Myocyte (in vitro differentiated cells): Measurements from ENCODE around the gene LSM7. TPM values are rescaled to one million over a fixed set of nuclear protein-coding genes. Genes with fewer than 3 reads are reported as not detected.
A peak's percentile ranks its signal among the peaks of the same experiment; 100 is the strongest.

ENCODE experiments used
- DNase-seq: peaks from one replicate; pipeline ENCODE4 v3.0.0-alpha.2; 2012; ENCODE audit warnings: low read depth
- total RNA-seq: library from RNA; depleted of rRNA; stranded (reverse); fragments of >200 nt; gene quantifications from 2 replicates; pipeline ENCODE4 v1.2.3, GENCODE V29; 2014

LSM7 gene
- total RNA-seq, 1 donor from 2014 or later = 226 TPM

DNA sequence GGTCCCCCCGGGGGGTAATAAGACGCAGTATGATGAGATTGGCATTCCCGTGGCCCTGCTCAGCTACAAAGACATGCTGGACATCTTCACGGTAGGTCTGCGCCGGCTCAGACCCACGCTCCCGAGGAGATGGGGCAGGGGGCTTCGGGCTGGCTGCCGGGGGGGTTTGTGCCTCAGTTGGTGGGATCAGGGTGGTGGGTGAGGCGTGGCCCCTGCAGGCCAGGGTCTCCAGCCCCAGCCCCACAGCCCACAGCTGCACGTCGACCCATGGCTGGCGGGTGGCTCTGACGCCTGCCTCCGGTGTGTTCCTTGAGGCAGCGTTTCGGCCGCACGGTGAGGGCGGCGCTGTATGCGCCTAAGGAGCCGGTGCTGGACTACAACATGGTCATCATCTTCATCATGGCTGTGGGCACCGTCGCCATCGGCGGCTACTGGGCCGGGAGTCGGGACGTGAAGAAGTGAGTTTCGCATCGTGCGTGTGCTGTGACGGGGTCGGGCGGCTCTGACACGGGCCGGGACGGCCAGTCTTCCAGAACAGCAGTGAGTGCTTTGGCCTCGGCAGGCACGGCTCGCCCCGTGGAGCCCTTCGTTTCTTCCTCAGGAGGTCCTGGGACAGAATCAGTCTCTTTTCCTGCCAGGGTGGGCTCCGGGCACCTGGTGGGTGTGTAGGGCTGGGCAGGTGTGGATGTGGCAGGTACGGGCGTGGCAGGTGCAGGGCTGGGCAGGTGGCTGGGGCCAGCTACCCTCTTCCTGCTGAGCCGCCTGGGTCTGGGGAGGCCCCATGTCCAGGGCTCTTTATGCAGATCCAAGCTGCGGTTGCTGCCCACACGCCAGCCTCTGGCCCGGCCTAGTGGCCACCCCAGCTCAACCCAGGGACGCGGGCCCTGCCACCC, 10.6 kb upstream of the LSM7 start:
- DNase-seq = no peak

DNA sequence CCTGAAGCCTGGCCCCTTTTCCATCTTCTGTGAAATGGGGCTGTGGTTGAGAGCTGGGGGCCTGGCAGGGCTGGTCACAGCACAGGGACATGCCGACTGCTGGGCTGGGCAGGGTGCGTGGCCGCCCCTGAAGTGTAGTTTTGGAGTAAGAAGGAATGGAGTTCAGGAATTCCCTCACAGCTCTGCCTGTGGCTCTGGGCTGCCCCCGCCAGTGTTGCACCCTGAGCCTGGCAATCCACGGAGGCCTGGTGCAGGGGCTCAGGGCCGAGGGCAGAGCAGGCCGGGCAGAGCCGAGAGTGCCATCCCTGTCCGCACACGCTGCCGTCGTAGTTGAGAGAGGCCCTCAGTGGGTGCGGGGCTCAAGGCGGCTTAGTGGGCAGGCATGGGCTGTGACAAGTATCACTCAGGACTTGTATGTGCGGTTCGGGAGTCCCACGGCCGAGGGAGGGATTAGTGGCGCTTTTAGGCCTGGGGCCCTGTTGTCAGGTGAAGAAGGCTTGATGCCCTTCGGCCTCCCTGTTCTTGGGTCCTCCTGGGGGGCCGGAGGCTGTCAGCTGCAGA, 9.7 kb upstream of the LSM7 start:
- DNase-seq = no peak

GRCh38 chr19:2337329-2337707, 8.9 kb upstream of the LSM7 start:
- DNase-seq = no peak

- DNase-seq = no peak
Measured at GRCh38 chr19:2336528-2337328, 8.3 kb upstream of the LSM7 start.

DNA sequence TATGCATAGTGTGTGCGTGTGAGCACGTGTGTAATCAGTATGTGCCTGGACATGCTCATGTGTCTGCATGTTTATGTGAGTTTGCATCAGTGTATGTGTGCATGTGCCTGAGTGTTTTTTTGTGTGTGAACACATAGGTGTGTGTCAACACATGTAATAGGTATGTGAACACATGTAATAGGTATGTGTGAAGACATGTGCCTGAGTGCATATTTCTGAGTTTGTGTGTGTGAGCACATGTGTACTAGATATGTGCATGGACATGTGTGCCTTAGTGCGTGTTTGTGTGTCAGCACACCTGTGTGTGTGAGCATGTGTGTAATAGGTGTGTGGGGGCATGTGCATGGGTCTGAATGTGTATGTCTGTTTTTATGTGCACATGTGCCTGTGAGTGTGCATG, 7.5 kb upstream of the LSM7 start:
- no peak for DNase-seq

GRCh38 chr19:2334986-2335846, 6.8 kb upstream of the LSM7 start:
- no peak for DNase-seq

GRCh38 chr19:2334426-2334825, 6.0 kb upstream of the LSM7 start:
- no peak for DNase-seq

- DNase-seq = no peak
Measured at GRCh38 chr19:2333807-2334211, 5.4 kb upstream of the LSM7 start.

GRCh38 chr19:2333027-2333806, 4.8 kb upstream of the LSM7 start:
- DNase-seq = peak; percentile 76

DNA sequence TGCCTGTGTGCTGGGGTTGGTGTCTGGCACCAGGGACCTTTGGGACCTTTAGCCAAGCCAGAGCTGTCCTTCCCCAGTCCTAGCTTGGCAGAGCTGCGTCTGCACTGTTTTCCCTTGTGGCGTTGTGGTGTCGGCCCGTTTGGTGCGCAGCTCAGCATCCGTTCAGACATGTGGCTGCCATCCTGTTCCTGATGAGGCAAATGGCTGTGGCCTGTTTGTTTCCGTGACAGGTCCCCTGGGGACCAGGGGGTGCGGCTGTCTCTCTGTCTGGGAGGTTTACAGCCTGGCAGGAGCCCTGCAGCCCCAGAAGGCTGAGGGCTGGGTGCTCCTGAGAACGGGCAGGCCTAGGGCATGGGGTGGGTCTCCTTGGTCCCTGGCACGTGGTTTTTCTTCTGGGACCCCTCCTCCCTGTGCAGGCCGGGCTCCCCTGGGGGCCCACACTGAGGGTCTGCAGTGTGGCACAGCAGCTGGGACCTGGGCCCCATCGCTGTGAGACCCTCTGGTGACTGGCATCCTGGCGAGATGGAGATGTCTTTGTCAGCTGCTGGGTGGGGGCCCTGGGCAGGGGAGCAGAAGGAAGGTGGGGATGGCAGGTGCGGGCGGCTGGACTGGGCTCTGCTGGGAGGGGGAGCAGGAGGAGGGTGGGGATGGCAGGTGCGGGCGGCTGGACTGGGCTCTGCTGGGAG, 4.1 kb upstream of the LSM7 start:
- peak; percentile 49 for DNase-seq

- DNase-seq = no peak
Measured at GRCh38 chr19:2331601-2332246, 3.3 kb upstream of the LSM7 start.

DNA sequence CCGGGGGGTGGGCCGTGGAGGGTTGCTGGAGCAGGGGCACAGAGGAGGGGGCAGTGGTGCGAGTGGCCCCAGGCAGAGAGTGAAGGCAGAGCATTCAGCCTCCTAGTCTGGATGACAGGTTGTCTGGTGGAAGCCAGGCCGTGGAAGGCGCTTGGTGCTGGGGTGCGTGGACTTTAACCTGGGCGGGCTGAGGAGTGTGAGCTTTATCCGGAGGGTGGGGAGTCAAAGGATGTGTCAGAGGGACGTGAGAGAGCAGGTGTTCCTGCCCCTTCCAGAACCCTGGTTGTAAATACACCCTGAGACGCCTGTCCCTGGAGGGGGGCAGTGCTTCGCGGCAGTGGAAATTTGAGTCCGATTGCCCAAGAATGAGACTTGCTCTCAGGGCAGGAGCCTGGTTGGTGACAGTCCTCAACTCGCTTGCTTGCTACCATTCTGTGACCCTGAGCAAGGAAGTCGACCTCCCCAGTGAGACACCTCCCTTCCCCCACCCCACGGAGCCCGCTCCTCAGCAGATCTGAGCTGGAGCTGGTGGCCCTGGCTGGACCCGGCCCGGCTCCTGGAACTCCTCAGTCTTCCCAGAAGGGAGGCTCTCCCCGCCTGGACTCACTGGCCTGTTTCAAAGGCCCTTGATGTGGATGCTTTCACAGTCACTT, 2.4 kb upstream of the LSM7 start:
- DNase-seq = peak; percentile 41

GRCh38 chr19:2330255-2330631, 1.9 kb upstream of the LSM7 start:
- DNase-seq = no peak

- no peak for DNase-seq
Measured at GRCh38 chr19:2329501-2329916, 1.1 kb upstream of the LSM7 start.

DNA sequence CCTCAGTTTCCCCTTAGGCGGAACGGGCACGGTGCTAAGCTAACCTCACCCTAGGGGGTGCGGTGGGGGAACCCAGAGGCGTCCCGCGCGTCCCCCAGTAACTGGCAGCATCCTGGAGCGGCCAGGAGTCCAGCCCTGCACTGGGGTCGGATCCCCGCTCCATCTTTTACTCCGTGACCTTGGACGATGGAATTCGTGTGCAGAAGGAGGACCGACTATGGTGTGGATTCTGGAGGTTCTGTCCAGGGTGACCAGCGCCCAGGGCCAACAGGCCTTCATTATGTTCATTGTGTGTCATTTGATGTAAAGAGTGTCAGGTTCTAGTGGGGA, 728 bp upstream of the LSM7 start:
- DNase-seq = no peak

DNA sequence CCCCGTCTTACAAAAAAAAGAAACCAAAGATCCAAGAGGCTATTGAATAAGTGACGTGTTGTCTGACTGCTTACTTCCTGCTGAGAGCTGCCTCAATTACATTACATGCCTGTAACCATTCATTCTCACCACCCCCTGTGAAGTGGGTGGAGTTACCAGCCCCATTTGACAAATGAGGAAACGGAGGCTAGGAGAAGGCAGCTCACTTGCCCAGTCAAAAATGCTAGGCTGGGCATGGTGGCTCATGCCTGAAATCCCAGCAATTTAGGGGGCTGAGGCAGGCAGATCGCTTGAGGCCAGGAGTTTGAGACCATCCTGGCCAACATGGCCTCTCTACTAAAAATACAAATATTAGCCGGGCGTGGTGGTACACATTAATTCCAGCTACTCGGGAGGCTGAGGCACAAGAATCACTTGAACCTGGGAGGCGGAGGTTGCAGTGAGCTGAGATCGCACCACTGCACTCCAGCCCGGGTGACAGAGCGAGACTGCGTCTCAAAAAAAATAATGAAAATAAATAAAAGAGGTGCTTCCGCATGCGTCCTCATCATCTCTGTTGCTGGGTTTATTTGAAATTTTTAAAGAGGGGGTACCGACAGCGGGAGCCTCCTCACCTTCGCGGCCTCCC, 499 bp downstream of the LSM7 start:
- DNase-seq = peak; percentile 62

DNA sequence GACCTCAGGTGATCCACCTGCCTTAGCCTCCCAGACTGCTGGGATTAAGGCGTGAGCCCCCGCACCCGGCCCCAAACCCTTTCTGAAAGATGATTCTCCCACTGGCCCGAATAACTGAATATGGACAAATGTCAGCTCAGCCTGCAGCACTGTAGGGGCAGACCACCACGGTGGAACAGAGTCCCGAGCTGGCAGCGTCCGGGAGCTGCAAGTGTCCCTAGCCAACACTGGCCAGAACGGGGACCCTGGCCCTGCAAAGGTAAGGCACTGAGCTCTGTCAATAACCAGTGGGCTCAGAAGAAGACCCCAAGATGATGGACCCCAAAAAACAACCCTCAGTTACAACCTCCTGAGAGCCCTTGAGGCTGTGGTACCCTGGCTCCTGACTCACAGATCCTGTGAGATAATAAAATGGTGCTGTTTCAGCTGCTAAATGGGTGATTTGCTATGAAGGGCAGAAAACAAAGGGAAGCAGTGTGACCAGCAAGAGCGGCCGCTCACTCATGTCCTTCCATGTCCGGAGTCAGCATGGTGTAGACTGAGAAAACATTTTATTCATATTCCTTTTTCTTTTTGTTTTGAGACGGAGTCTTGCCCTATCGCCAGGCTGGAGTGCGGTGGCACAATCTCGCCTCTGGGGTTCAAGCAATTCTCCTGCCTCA, 1.6 kb downstream of the LSM7 start:
- DNase-seq = no peak
